ENCODE data around the gene SCN10A.

Gene SCN10A

DNA sequence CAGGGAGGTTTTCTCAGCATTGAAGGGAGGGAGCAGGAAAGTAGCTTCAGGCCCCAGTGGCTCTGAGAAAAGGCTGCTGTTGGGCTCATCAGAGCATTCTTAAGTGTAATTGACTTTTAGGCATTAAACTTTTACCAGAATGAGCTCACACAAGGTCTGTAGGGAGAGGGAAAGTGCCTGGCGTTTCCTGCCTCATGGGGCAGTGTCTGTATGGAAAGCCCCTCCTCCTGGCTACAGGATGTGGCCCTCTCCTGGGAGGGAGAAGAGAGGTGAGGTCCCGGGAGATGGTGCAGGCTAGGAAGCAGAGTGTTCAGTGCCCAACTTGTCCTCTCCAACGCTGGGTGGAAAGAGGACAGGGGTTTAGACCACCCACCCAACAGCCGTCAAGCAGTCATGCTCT, 21.3 kb upstream of the SCN10A start (continued):
- TF ChIP-seq, protein P1, sequence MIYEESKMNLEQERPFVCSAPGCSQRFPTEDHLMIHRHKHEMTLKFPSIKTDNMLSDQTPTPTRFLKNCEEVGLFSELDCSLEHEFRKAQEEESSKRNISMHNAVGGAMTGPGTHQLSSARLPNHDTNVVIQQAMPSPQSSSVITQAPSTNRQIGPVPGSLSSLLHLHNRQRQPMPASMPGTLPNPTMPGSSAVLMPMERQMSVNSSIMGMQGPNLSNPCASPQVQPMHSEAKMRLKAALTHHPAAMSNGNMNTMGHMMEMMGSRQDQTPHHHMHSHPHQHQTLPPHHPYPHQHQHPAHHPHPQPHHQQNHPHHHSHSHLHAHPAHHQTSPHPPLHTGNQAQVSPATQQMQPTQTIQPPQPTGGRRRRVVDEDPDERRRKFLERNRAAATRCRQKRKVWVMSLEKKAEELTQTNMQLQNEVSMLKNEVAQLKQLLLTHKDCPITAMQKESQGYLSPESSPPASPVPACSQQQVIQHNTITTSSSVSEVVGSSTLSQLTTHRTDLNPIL (CRISPR knock-in tag; IDR thresholded peaks at IDR 0.05; ENCODE audit: low read depth), result no peak
- TF ChIP-seq, protein P2, sequence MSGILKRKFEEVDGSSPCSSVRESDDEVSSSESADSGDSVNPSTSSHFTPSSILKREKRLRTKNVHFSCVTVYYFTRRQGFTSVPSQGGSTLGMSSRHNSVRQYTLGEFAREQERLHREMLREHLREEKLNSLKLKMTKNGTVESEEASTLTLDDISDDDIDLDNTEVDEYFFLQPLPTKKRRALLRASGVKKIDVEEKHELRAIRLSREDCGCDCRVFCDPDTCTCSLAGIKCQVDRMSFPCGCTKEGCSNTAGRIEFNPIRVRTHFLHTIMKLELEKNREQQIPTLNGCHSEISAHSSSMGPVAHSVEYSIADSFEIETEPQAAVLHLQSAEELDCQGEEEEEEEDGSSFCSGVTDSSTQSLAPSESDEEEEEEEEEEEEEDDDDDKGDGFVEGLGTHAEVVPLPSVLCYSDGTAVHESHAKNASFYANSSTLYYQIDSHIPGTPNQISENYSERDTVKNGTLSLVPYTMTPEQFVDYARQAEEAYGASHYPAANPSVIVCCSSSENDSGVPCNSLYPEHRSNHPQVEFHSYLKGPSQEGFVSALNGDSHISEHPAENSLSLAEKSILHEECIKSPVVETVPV (CRISPR knock-in tag; IDR thresholded peaks at IDR 0.05), result no peak
- TF ChIP-seq ZNF70 (CRISPR knock-in tag; IDR thresholded peaks at IDR 0.05) (no peak), ZC3H10 (CRISPR knock-in tag; IDR thresholded peaks at IDR 0.05) (no peak), ZFP30 (CRISPR knock-in tag; IDR thresholded peaks at IDR 0.05) (no peak)
- TF ChIP-seq, protein P3, sequence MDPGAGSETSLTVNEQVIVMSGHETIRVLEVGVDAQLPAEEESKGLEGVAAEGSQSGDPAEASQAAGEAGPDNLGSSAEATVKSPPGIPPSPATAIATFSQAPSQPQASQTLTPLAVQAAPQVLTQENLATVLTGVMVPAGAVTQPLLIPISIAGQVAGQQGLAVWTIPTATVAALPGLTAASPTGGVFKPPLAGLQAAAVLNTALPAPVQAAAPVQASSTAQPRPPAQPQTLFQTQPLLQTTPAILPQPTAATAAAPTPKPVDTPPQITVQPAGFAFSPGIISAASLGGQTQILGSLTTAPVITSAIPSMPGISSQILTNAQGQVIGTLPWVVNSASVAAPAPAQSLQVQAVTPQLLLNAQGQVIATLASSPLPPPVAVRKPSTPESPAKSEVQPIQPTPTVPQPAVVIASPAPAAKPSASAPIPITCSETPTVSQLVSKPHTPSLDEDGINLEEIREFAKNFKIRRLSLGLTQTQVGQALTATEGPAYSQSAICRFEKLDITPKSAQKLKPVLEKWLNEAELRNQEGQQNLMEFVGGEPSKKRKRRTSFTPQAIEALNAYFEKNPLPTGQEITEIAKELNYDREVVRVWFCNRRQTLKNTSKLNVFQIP (CRISPR knock-in tag; IDR thresholded peaks at IDR 0.05; ENCODE audit: borderline replicate concordance, low read depth), result no peak

DNA sequence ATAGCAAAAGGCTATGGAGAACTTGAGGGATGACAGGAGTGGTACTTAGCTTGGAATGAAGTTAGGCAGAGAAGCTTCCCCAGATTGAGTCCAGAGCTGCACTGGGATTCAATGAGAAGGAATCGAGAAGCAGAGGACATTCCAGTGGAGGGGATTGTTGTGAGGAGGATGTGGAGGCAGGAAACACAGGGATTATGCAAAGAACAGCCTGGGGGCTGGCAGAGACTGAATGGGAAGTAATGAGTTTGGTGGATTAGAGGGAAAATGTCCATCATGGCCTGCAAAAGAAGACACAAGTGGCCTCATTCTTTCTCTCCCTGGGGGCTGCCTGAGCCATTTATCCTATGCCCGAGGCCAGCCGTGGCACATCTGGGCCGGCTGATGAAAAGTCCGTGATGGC, 20.5 kb upstream of the SCN10A start:
- TF ChIP-seq, protein P2 (CRISPR knock-in tag; IDR thresholded peaks at IDR 0.05), result no peak
- TF ChIP-seq BACH2 (CRISPR knock-in tag; IDR thresholded peaks at IDR 0.05; ENCODE audit: borderline replicate concordance), result no peak
- TF ChIP-seq, protein P4, sequence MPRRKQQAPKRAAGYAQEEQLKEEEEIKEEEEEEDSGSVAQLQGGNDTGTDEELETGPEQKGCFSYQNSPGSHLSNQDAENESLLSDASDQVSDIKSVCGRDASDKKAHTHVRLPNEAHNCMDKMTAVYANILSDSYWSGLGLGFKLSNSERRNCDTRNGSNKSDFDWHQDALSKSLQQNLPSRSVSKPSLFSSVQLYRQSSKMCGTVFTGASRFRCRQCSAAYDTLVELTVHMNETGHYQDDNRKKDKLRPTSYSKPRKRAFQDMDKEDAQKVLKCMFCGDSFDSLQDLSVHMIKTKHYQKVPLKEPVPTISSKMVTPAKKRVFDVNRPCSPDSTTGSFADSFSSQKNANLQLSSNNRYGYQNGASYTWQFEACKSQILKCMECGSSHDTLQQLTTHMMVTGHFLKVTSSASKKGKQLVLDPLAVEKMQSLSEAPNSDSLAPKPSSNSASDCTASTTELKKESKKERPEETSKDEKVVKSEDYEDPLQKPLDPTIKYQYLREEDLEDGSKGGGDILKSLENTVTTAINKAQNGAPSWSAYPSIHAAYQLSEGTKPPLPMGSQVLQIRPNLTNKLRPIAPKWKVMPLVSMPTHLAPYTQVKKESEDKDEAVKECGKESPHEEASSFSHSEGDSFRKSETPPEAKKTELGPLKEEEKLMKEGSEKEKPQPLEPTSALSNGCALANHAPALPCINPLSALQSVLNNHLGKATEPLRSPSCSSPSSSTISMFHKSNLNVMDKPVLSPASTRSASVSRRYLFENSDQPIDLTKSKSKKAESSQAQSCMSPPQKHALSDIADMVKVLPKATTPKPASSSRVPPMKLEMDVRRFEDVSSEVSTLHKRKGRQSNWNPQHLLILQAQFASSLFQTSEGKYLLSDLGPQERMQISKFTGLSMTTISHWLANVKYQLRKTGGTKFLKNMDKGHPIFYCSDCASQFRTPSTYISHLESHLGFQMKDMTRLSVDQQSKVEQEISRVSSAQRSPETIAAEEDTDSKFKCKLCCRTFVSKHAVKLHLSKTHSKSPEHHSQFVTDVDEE (CRISPR knock-in tag; IDR thresholded peaks at IDR 0.05), result no peak
- TF ChIP-seq ESRRG (CRISPR knock-in tag; IDR thresholded peaks at IDR 0.05), result no peak
- TF ChIP-seq RARB (CRISPR knock-in tag; IDR thresholded peaks at IDR 0.05), result no peak
- no peak for TF ChIP-seq PPARA (CRISPR knock-in tag; IDR thresholded peaks at IDR 0.05; ENCODE audit: borderline replicate concordance)
- TF ChIP-seq, protein P3 (CRISPR knock-in tag; IDR thresholded peaks at IDR 0.05; ENCODE audit: borderline replicate concordance, low read depth), result no peak
- TF ChIP-seq ZNF70 (CRISPR knock-in tag; IDR thresholded peaks at IDR 0.05), result no peak
- no peak for TF ChIP-seq ZNF565 (CRISPR knock-in tag; conservative IDR thresholded peaks at IDR 0.05; ENCODE audit: low read depth)
- ATAC-seq, result no peak

DNA sequence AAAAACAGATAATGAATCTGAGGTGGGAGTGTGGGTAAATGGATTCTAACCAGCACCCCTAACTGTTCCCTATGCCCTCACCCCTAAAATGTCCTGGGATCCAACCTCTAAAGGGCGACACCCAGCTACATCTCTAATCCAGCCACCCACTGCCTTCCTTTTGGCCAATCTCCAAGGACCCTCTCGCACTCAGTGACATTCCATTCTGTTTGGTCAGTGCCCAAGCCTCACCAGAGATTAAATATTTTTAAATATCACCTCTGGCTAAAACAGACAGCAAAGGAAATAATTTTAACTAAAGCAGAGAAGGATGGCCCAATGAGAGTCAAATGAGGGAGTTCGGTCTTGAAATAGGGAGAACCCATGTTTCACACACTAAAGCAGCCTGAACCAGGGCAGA, 19.9 kb upstream of the SCN10A start:
- TF ChIP-seq ESRRG (CRISPR knock-in tag; IDR thresholded peaks at IDR 0.05) (no peak), RARB (CRISPR knock-in tag; IDR thresholded peaks at IDR 0.05) (no peak), ZFP30 (CRISPR knock-in tag; IDR thresholded peaks at IDR 0.05) (no peak), TCF4 (CRISPR knock-in tag; IDR thresholded peaks at IDR 0.05; ENCODE audit: borderline replicate concordance) (no peak), CSDC2 (CRISPR knock-in tag; IDR thresholded peaks at IDR 0.05) (no peak), ZNF70 (CRISPR knock-in tag; IDR thresholded peaks at IDR 0.05) (no peak), ISL1 (CRISPR knock-in tag; IDR thresholded peaks at IDR 0.05) (no peak), TOX (CRISPR knock-in tag; IDR thresholded peaks at IDR 0.05; ENCODE audit: borderline replicate concordance) (no peak)
- TF ChIP-seq, protein P3 (CRISPR knock-in tag; IDR thresholded peaks at IDR 0.05; ENCODE audit: borderline replicate concordance, low read depth), result no peak
- TF ChIP-seq, protein P2 (CRISPR knock-in tag; IDR thresholded peaks at IDR 0.05), result no peak
- ATAC-seq, result no peak

All from SK-N-SH treated with all-trans-retinoic acid at 6 μM for 48 hours (cell line).